Adipocyte (in vitro differentiated cells): ENCODE results near the gene EXOG.
"Not testable (repeated sequence)": the region's sequence is repeated elsewhere in the genome, so short reads cannot be mapped to it uniquely, and the experiment has no call there.

Experiments
- DNase-seq: peaks from one replicate; pipeline ENCODE4 v3.0.0-alpha.2; 2015; ENCODE audit warnings: low read depth
- H3K27me3 ChIP-seq: replicated peaks from 2 replicates; pipeline ENCODE4 v1.7.0; 2013; ENCODE audit warnings: mild to moderate bottlenecking, low read length, moderate library complexity; ENCODE audit not compliant: control insufficient read depth, insufficient read depth
- H3K36me3 ChIP-seq: 2 replicates; pipeline ENCODE4 v1.7.0; 2013; ENCODE audit warnings: low read length, mild to moderate bottlenecking, moderate library complexity; ENCODE audit not compliant: control insufficient read depth, insufficient read depth, severe bottlenecking
- H3K4me1 ChIP-seq: 2 replicates; pipeline ENCODE4 v1.7.0; 2013; ENCODE audit warnings: mild to moderate bottlenecking, low read length, moderate library complexity; ENCODE audit not compliant: control insufficient read depth, insufficient read depth
- H3K4me3 ChIP-seq: 2 replicates; pipeline ENCODE4 v1.7.0; 2013; ENCODE audit warnings: mild to moderate bottlenecking, low read length, moderate library complexity
- H3K9ac ChIP-seq: 2 replicates; pipeline ENCODE4 v1.7.0; 2013; ENCODE audit warnings: mild to moderate bottlenecking, low read length, moderate library complexity
- H3K9me3 ChIP-seq: 2 replicates; pipeline ENCODE4 v1.7.0; 2013; ENCODE audit warnings: mild to moderate bottlenecking, low read length, moderate library complexity; ENCODE audit not compliant: control insufficient read depth

EXOG gene

DNA sequence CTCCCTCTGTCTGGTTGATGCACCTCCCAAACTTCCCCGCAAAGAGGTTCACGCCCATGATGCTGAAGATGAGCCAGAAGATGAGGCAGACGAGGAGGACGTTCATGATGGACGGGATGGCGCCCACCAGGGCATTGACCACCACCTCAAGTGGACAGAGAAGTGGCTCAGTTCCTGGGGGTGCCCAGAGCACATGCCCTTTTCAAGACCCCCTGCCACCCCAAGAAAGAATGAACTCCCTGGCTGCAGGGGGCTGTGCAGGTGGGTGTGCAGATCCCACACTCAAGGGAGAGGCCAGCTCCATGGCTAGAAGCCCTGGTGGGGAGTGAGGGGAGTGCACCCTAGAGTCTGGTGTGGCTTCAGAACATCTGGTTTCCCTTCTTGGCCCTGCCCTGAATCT lies 64.1 kb downstream of the EXOG start:
- no peaks in the 10 kb centered on the region for H3K4me1 ChIP-seq
- DNase-seq, result no peak
- H3K36me3 ChIP-seq, result no peaks in the 10 kb centered on the region
- no peak overlapping the region for H3K9ac ChIP-seq
- H3K9me3 ChIP-seq, result peaks cover 5% of the 10 kb centered on the region
- H3K27me3 ChIP-seq, result peaks cover 16% of the 10 kb centered on the region
- no peak overlapping the region for H3K4me3 ChIP-seq

- Histone ChIP-seq H3K27me3 (peaks cover 16% of the 10 kb centered on the region), H3K4me1 (no peaks in the 10 kb centered on the region), H3K4me3 (no peak overlapping the region), H3K9me3 (peaks cover 5% of the 10 kb centered on the region), H3K9ac (no peak overlapping the region), H3K36me3 (no peaks in the 10 kb centered on the region)
- DNase-seq, result no peak
These were observed 65.0 kb downstream of the EXOG start for GRCh38 chr3:38560996-38561717.

- peaks cover 13% of the 10 kb centered on the region for H3K27me3 ChIP-seq
- no peaks in the 10 kb centered on the region for H3K36me3 ChIP-seq
- H3K4me1 ChIP-seq, result no peaks in the 10 kb centered on the region
- no peak overlapping the region for H3K9ac ChIP-seq
- H3K9me3 ChIP-seq, result peaks cover 5% of the 10 kb centered on the region
- DNase-seq, result no peak
- no peak overlapping the region for H3K4me3 ChIP-seq
These were observed 65.8 kb downstream of the EXOG start for GRCh38 chr3:38561746-38562466.

DNA sequence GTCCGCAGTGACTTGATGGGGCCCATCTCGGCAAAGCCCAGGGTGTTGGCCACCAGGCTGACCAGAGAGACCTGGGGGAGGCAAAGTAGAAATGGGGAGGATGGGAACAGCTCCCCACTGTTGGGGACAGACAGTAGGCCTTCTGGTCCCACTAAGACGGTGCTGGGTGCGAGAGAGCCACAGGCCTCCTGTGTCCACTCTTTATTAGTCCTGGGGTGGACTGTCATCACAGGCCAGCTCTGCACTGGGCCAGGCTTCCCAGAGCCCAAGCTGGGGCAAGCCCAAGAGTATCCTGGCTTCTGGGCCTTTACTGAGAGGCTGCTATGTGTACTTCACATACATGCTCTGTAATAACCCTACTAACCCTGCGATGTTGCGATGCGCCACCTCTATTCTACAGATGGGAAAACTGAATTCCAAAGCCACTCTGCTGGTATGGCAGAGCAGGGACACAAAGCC lies 66.4 kb downstream of the EXOG start:
- Histone ChIP-seq H3K27me3 (peaks cover 10% of the 10 kb centered on the region), H3K9ac (no peak overlapping the region), H3K4me3 (no peak overlapping the region), H3K36me3 (no peaks in the 10 kb centered on the region), H3K9me3 (peaks cover 4% of the 10 kb centered on the region), H3K4me1 (no peaks in the 10 kb centered on the region)
- DNase-seq, result no peak

GRCh38 chr3:38563070-38563885 lies 67.1 kb downstream of the EXOG start:
- H3K9me3 ChIP-seq, result no peaks in the 10 kb centered on the region
- no peaks in the 10 kb centered on the region for H3K36me3 ChIP-seq
- no peak overlapping the region for H3K4me3 ChIP-seq
- H3K9ac ChIP-seq, result no peak overlapping the region
- no peaks in the 10 kb centered on the region for H3K4me1 ChIP-seq
- H3K27me3 ChIP-seq, result peaks cover 10% of the 10 kb centered on the region
- no peak for DNase-seq

DNA sequence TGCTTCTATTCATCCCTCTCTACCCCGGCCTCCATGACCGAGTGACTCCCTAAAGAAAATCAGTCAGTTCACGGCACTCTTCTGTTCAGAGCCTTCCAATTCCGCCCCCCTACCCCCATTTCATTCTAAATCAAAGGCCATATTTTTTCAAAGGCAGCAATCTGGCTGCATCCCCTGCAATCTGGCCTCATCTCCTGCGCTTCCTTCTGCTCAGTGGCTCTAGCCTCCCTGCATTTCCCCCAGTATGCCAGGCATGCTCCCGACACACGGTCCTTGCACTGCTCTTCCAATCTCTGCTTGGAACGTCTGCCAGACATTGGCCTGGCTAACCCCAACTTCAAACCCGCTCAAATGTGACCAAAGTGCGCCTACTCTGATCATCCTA lies 67.7 kb downstream of the EXOG start:
- H3K9ac ChIP-seq, result no peak overlapping the region
- H3K4me1 ChIP-seq, result no peaks in the 10 kb centered on the region
- H3K9me3 ChIP-seq, result no peaks in the 10 kb centered on the region
- H3K36me3 ChIP-seq, result no peaks in the 10 kb centered on the region
- peaks cover 10% of the 10 kb centered on the region for H3K27me3 ChIP-seq
- no peak overlapping the region for H3K4me3 ChIP-seq
- DNase-seq, result no peak

DNA sequence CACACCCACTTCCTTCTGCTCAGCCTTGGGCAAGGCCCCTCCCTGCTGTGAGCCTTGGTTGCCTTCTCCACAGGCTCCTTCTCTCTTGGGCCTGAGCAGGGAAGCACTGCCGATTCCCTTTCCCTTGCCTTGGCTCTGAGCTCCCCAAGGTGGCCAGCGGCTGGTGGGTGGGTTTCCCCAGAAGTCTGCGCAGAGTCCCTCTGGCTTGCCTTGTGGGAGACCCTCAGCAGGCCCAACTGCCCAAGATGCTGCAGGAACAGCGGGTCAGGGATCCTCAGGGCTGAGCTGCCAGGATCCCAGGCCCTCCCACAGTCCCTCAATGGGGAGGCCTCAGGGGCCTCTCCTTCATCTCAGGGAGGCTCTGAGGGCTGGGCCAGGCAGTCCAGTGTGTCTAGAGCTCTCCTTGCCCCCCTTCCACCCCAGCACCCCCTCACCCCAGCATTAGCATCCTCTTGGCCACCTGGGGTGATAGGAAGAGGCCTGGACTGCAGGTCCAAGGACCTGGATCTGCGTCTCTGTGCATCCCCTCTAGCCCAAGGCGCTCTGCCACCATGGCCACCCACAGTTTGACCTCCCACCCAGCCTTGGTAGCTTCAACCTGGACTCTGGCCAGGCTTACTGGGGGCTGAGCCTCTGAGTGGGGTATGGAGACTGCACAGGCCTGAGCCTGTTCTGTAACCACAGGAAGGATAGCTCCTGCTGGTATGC lies 68.6 kb downstream of the EXOG start:
- DNase-seq, result no peak
- Histone ChIP-seq H3K36me3 (no peaks in the 10 kb centered on the region), H3K4me3 (no peak overlapping the region), H3K4me1 (no peaks in the 10 kb centered on the region), H3K27me3 (peaks cover 10% of the 10 kb centered on the region), H3K9me3 (no peaks in the 10 kb centered on the region), H3K9ac (no peak overlapping the region)

GRCh38 chr3:38565339-38566214 lies 69.4 kb downstream of the EXOG start:
- no peak overlapping the region for H3K4me3 ChIP-seq
- no peaks in the 10 kb centered on the region for H3K4me1 ChIP-seq
- no peaks in the 10 kb centered on the region for H3K36me3 ChIP-seq
- H3K27me3 ChIP-seq, result peaks cover 3% of the 10 kb centered on the region
- DNase-seq, result no peak
- H3K9ac ChIP-seq, result no peak overlapping the region
- no peaks in the 10 kb centered on the region for H3K9me3 ChIP-seq

- no peak for DNase-seq
- Histone ChIP-seq H3K4me1 (no peaks in the 10 kb centered on the region), H3K36me3 (no peaks in the 10 kb centered on the region), H3K4me3 (no peak overlapping the region), H3K27me3 (no peaks in the 10 kb centered on the region), H3K9me3 (no peaks in the 10 kb centered on the region), H3K9ac (no peak overlapping the region)
These were observed 70.0 kb downstream of the EXOG start for GRCh38 chr3:38566215-38566528.

DNA sequence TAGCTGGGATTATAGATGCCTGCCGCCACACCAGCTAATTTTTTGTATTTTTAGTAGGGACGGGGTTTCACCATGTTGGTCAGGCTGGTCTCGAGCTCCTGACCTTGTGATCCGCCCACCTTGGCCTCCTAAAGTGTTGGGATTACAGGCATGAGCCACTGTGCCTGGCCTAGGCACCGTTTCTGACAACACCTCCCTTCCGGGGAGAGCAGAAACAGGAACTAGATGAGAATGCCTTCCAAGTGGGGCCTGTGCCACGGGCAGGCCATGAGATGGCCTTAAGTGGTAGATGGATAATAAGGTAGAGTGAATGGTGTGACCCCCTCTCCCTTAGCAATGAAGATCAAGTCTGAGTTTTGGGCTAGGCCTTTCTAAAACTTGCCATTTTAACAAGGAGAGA lies 70.7 kb downstream of the EXOG start:
- H3K9me3 ChIP-seq, H3K9ac ChIP-seq, H3K36me3 ChIP-seq, DNase-seq, H3K27me3 ChIP-seq, H3K4me1 ChIP-seq, H3K4me3 ChIP-seq: not testable (repeated sequence)
